Sciatic nerve (tissue), 2 donors: ENCODE results near the gene TUBB3. TPM values are rescaled to one million over a fixed set of nuclear protein-coding genes. Genes with fewer than 3 reads are reported as not detected.

Experiments
- ATAC-seq: fragments of 200-7000 bp; cut with Tn5 transposase; one replicate; pipeline ENCODE4 v1.9.1; 2020; ENCODE audit warnings: mild to moderate bottlenecking, moderate library complexity
- DNase-seq: peaks from one replicate; pipeline ENCODE4 v3.0.0-alpha.2; 2020; ENCODE audit warnings: low spot score
- intact Hi-C: fragments of 100-400 bp; cut with DNase I; formaldehyde crosslinking; loops from one replicate; pipeline ENCODE4 v1.14.2; 2022
- total RNA-seq: library from RNA; stranded (reverse); fragmentation: NEBNext Ultra II Directional; extraction: Animal tissue kit (Norgen Biotek cat#: 25700); gene quantifications from one replicate; pipeline ENCODE4 v1.2.1, GENCODE V29; 2021
- donor health status: DM: no; HTN: no; CAD: no.
- donor health status: DM: no; HTN: no; CAD: no.

The TUBB3 gene
- total RNA-seq, 1 donor from 2014 or later: 2.0 TPM

GRCh38 chr16:89899879-89900481 is 23.2 kb upstream of the TUBB3 start:
- intact Hi-C loops: no loop called here
- ATAC-seq (no peak), DNase-seq (no peak)

- ATAC-seq: no peak
- intact Hi-C loops: no loop called here
- DNase-seq: no peak
Observed at GRCh38 chr16:89900885-89901284, 22.3 kb upstream of the TUBB3 start.

- intact Hi-C loops: no loop called here
- ATAC-seq (no peak), DNase-seq (no peak)
Observed at GRCh38 chr16:89902980-89903379, 20.2 kb upstream of the TUBB3 start.

- DNase-seq (no peak), ATAC-seq (no peak)
- intact Hi-C loops: no loop called here
Observed at GRCh38 chr16:89903908-89904515, 19.1 kb upstream of the TUBB3 start.

GRCh38 chr16:89904606-89905510 is 18.3 kb upstream of the TUBB3 start:
- intact Hi-C loops: no loop called here
- DNase-seq (no peak), ATAC-seq (peak; percentile 8)

GRCh38 chr16:89905511-89906139 is 17.5 kb upstream of the TUBB3 start:
- intact Hi-C loops: no loop called here
- DNase-seq: no peak
- ATAC-seq: no peak

GRCh38 chr16:89906140-89907025 is 16.8 kb upstream of the TUBB3 start:
- ATAC-seq: no peak
- DNase-seq: no peak
- intact Hi-C loops: no loop called here

GRCh38 chr16:89907055-89907814 is 15.9 kb upstream of the TUBB3 start:
- no peak for ATAC-seq
- DNase-seq: no peak
- intact Hi-C loops: no loop called here

GRCh38 chr16:89908236-89908635 is 14.9 kb upstream of the TUBB3 start:
- intact Hi-C loops: no loop called here
- ATAC-seq (no peak), DNase-seq (no peak)

GRCh38 chr16:89909777-89910716 is 13.1 kb upstream of the TUBB3 start:
- intact Hi-C loops: no loop called here
- ATAC-seq (peak; percentile 84), DNase-seq (peak; percentile 86)

- ATAC-seq (peak; percentile 13), DNase-seq (no peak)
Observed at GRCh38 chr16:89910717-89911354, 12.3 kb upstream of the TUBB3 start.

GRCh38 chr16:89911375-89911774 is 11.8 kb upstream of the TUBB3 start:
- DNase-seq (no peak), ATAC-seq (no peak)
- intact Hi-C loops: no loop called here

More at GRCh38 chr16:89910717-89911354, 12.3 kb upstream of the TUBB3 start:
- intact Hi-C loops: no loop called here

GRCh38 chr16:89912143-89912542 is 11.0 kb upstream of the TUBB3 start:
- intact Hi-C loops: no loop called here
- ATAC-seq (no peak), DNase-seq (no peak)

GRCh38 chr16:89912627-89913026 is 10.5 kb upstream of the TUBB3 start:
- intact Hi-C loops: no loop called here
- DNase-seq (no peak), ATAC-seq (no peak)

GRCh38 chr16:89913408-89914387 is 9.4 kb upstream of the TUBB3 start:
- no peak for DNase-seq
- intact Hi-C loops: no loop called here
- no peak for ATAC-seq
